GM12878 (cell line): Measurements from ENCODE around the gene PASK. TPM values are rescaled to one million over a fixed set of nuclear protein-coding genes. Genes with fewer than 3 reads are reported as not detected.

Experiments used
- ATF7 ChIP-seq: fragments of 450-650 bp; IDR thresholded peaks from 2 replicates; pipeline ENCODE4 v1.6.1; 2016; ENCODE audit warnings: low read depth, mild to moderate bottlenecking
- BHLHE40 ChIP-seq, 2 experiments: fragments of 450-650 bp in 1 of 2; IDR thresholded peaks; 2 replicates each; pipeline ENCODE4 v1.6.1; 2011 to 2017; ENCODE audit warnings: low read depth in 2 of 2, borderline replicate concordance in 1 of 2, improper control_type of control experiment in 1 of 2, low read length in 1 of 2, mild to moderate bottlenecking in 1 of 2
- CREB1 ChIP-seq: IDR thresholded peaks from 2 replicates; pipeline ENCODE4 v1.6.1; 2012; ENCODE audit warnings: low read depth, mild to moderate bottlenecking, inconsistent platforms
- EGR1 ChIP-seq, 2 experiments: IDR thresholded peaks; 1 replicate in 1 of 2; 2 replicates in 1 of 2; pipeline ENCODE4 v1.6.1; 2011 to 2012; ENCODE audit warnings: low read depth in 2 of 2, low read length in 2 of 2, borderline replicate concordance in 1 of 2, mild to moderate bottlenecking in 1 of 2, moderate library complexity in 1 of 2
- ETV6 ChIP-seq, 2 experiments: fragments of 450-650 bp in 1 of 2; IDR thresholded peaks in 1 of 2; conservative IDR thresholded peaks in 1 of 2; 2 replicates each; pipeline ENCODE4 v1.6.1; 2014; ENCODE audit warnings: antibody characterized with exemption in 1 of 2, borderline replicate concordance in 1 of 2, low read depth in 1 of 2, mild to moderate bottlenecking in 1 of 2, moderate library complexity in 1 of 2
- FOXM1 ChIP-seq: IDR thresholded peaks from 2 replicates; pipeline ENCODE4 v1.6.1; 2012; ENCODE audit warnings: low read depth, mild to moderate bottlenecking, inconsistent platforms, low read length, moderate library complexity
- HDAC6 ChIP-seq: fragments of 200-600 bp; sonication (generic); IDR thresholded peaks from one replicate; pipeline ENCODE4 v1.8.0; 2017; ENCODE audit warnings: antibody characterized with exemption; ENCODE audit not compliant: unreplicated experiment
- JUNB ChIP-seq: IDR thresholded peaks from 2 replicates; pipeline ENCODE4 v1.6.1; 2016; ENCODE audit warnings: antibody characterized with exemption, mild to moderate bottlenecking
- KAT2A ChIP-seq: conservative IDR thresholded peaks from 2 replicates; pipeline ENCODE4 v1.6.1; 2011; ENCODE audit warnings: low read depth, low read length; ENCODE audit not compliant: control insufficient read depth
- LARP7 ChIP-seq: fragments of 450-650 bp; IDR thresholded peaks from 2 replicates; pipeline ENCODE4 v1.6.1; 2017; ENCODE audit warnings: mild to moderate bottlenecking
- NR2F1 ChIP-seq: fragments of 450-650 bp; conservative IDR thresholded peaks from 2 replicates; pipeline ENCODE4 v1.6.1; 2017; ENCODE audit warnings: mild to moderate bottlenecking
- NRF1 ChIP-seq: conservative IDR thresholded peaks from 2 replicates; pipeline ENCODE4 v1.6.1; 2011; ENCODE audit warnings: mild to moderate bottlenecking, low read depth, low read length, improper control_type of control experiment
- RAD21 ChIP-seq: IDR thresholded peaks from 2 replicates; pipeline ENCODE4 v1.6.1; 2011; ENCODE audit warnings: mild to moderate bottlenecking, low read depth, low read length, moderate library complexity; ENCODE audit not compliant: insufficient read depth
- SRF ChIP-seq, 2 experiments: IDR thresholded peaks; 2 replicates each; pipeline ENCODE4 v1.6.1; 2011; ENCODE audit warnings: low read depth in 2 of 2, low read length in 2 of 2, mild to moderate bottlenecking in 1 of 2, moderate library complexity in 1 of 2
- SUZ12 ChIP-seq: fragments of 200-600 bp; sonication (generic); IDR thresholded peaks from one replicate; pipeline ENCODE4 v1.6.1; 2018; ENCODE audit warnings: antibody characterized with exemption, mild to moderate bottlenecking; ENCODE audit not compliant: unreplicated experiment
- TARDBP ChIP-seq: IDR thresholded peaks from 2 replicates; pipeline ENCODE4 v1.6.1; 2016; ENCODE audit warnings: borderline replicate concordance
- YBX1 ChIP-seq: fragments of 450-650 bp; IDR thresholded peaks from 2 replicates; pipeline ENCODE4 v1.6.1; 2016; ENCODE audit warnings: antibody characterized with exemption
- ZNF207 ChIP-seq: fragments of 450-650 bp; IDR thresholded peaks from 2 replicates; pipeline ENCODE4 v1.6.1; 2014; ENCODE audit warnings: antibody characterized with exemption, mild to moderate bottlenecking, borderline replicate concordance
- polyA plus RNA-seq, 11 experiments: library from polyadenylated mRNA; depleted of rRNA in 4 of 11; unstranded in 6 of 11; stranded (reverse) in 5 of 11; fragments of >200 nt; fragmentation: Nextera tagmentation in 4 of 11; fragmentation: Illumina TruSeq in 1 of 11; extraction: Ambion mirVana in 4 of 11; extraction: Trizol in 1 of 11; gene quantifications; 1 replicate in 1 of 11; 2 replicates in 10 of 11; pipeline versions ENCODE4 v1.2.1 to v1.2.3, GENCODE V29; 2011 to 2016; ENCODE audit warnings: inconsistent platforms in 2 of 11, missing spikeins in 2 of 11, low read depth in 1 of 11
- total RNA-seq, 4 experiments: library from RNA; depleted of rRNA in 3 of 4; stranded (reverse); fragments of >200 nt in 3 of 4; fragmentation: Illumina TruSeq in 1 of 4; extraction: Trizol in 1 of 4; gene quantifications; 2 replicates each; pipeline versions ENCODE4 v1.2.1 to v1.2.3, GENCODE V29; 2013 to 2021
- TF ChIP-seq, protein P1 (sequence below): IDR thresholded peaks from 2 replicates; pipeline ENCODE4 v1.6.1; 2012; ENCODE audit warnings: low read length, inconsistent platforms
- TF ChIP-seq, protein P2 (sequence below): IDR thresholded peaks from 2 replicates; pipeline ENCODE4 v1.6.1; 2012; ENCODE audit warnings: mild to moderate bottlenecking, low read depth, low read length
- TF ChIP-seq, protein P3 (sequence below): fragments of 450-650 bp; IDR thresholded peaks from 2 replicates; pipeline ENCODE4 v1.6.1; 2017; ENCODE audit warnings: mild to moderate bottlenecking, low read depth, inconsistent platforms; ENCODE audit not compliant: poor library complexity, severe bottlenecking
- TF ChIP-seq, protein P4 (sequence below): fragments of 450-650 bp; IDR thresholded peaks from 2 replicates; pipeline ENCODE4 v1.6.1; 2018; ENCODE audit warnings: borderline replicate concordance, mild to moderate bottlenecking; ENCODE audit not compliant: partially characterized antibody

The PASK gene
- total and polyA plus RNA-seq, 10 of the 15 experiments (the other 5 are each of a cell fraction or from before 2014, with no cell fraction given): 9.6 to 62.2 (median 28.5) TPM

DNA sequence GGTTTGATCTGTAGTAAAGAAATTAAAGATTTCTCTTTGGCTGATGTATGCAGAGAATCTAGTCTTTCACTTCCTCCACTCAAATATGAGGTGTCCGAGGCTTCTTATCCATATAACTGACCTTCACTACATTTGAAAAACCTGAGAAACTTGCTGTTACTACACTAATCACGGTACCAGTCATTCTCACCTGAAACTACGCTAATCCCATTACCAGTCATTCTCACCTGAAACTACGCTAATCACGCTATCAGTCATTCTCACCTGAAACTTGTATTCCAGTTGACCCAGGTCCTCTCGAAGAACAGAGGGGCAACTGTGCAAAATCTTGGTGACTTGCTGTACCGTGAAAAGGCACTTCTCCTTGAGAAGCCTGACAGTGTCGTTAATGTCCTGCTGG, 52.3 kb downstream of the PASK start (continued):
- peak; percentile 58 to 65; a peak in 3 of 4 replicates for TF ChIP-seq BHLHE40 (IDR thresholded peaks at IDR 0.05; ENCODE audit: borderline replicate concordance in 1 of 2, low read depth in 2 of 2, low read length in 1 of 2)
- TF ChIP-seq ETV6 (conservative IDR thresholded peaks at IDR 0.05 in 1 of 2, IDR thresholded peaks at IDR 0.05 in 1 of 2; ENCODE audit: borderline replicate concordance in 1 of 2, low read depth in 1 of 2): peak in 1 of 2 experiments; percentile 74; a peak in 1 of 4 replicates
- no peak for TF ChIP-seq SUZ12
- no peak for TF ChIP-seq SRF (IDR thresholded peaks at IDR 0.05; ENCODE audit: low read depth in 2 of 2, low read length in 2 of 2)
- peak; percentile 80 for TF ChIP-seq NR2F1
- TF ChIP-seq NRF1: no peak
- no peak for TF ChIP-seq HDAC6
- TF ChIP-seq FOXM1: peak; percentile 95; the same call in 1 of the 2 replicates
- no peak for TF ChIP-seq YBX1
- TF ChIP-seq, protein P1, sequence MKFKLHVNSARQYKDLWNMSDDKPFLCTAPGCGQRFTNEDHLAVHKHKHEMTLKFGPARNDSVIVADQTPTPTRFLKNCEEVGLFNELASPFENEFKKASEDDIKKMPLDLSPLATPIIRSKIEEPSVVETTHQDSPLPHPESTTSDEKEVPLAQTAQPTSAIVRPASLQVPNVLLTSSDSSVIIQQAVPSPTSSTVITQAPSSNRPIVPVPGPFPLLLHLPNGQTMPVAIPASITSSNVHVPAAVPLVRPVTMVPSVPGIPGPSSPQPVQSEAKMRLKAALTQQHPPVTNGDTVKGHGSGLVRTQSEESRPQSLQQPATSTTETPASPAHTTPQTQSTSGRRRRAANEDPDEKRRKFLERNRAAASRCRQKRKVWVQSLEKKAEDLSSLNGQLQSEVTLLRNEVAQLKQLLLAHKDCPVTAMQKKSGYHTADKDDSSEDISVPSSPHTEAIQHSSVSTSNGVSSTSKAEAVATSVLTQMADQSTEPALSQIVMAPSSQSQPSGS: peak; percentile 75
- peak; percentile 72 for TF ChIP-seq ATF7
- TF ChIP-seq TARDBP: no peak
- TF ChIP-seq EGR1 (IDR thresholded peaks at IDR 0.05; ENCODE audit: borderline replicate concordance in 1 of 2, low read depth in 2 of 2, low read length in 2 of 2): no peak
- TF ChIP-seq RAD21: no peak
- peak; percentile 92 for TF ChIP-seq JUNB
- TF ChIP-seq KAT2A: no peak
- TF ChIP-seq, protein P2, sequence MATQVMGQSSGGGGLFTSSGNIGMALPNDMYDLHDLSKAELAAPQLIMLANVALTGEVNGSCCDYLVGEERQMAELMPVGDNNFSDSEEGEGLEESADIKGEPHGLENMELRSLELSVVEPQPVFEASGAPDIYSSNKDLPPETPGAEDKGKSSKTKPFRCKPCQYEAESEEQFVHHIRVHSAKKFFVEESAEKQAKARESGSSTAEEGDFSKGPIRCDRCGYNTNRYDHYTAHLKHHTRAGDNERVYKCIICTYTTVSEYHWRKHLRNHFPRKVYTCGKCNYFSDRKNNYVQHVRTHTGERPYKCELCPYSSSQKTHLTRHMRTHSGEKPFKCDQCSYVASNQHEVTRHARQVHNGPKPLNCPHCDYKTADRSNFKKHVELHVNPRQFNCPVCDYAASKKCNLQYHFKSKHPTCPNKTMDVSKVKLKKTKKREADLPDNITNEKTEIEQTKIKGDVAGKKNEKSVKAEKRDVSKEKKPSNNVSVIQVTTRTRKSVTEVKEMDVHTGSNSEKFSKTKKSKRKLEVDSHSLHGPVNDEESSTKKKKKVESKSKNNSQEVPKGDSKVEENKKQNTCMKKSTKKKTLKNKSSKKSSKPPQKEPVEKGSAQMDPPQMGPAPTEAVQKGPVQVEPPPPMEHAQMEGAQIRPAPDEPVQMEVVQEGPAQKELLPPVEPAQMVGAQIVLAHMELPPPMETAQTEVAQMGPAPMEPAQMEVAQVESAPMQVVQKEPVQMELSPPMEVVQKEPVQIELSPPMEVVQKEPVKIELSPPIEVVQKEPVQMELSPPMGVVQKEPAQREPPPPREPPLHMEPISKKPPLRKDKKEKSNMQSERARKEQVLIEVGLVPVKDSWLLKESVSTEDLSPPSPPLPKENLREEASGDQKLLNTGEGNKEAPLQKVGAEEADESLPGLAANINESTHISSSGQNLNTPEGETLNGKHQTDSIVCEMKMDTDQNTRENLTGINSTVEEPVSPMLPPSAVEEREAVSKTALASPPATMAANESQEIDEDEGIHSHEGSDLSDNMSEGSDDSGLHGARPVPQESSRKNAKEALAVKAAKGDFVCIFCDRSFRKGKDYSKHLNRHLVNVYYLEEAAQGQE: no peak
- TF ChIP-seq, protein P3, sequence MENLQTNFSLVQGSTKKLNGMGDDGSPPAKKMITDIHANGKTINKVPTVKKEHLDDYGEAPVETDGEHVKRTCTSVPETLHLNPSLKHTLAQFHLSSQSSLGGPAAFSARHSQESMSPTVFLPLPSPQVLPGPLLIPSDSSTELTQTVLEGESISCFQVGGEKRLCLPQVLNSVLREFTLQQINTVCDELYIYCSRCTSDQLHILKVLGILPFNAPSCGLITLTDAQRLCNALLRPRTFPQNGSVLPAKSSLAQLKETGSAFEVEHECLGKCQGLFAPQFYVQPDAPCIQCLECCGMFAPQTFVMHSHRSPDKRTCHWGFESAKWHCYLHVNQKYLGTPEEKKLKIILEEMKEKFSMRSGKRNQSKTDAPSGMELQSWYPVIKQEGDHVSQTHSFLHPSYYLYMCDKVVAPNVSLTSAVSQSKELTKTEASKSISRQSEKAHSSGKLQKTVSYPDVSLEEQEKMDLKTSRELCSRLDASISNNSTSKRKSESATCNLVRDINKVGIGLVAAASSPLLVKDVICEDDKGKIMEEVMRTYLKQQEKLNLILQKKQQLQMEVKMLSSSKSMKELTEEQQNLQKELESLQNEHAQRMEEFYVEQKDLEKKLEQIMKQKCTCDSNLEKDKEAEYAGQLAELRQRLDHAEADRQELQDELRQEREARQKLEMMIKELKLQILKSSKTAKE: peak; percentile 83
- 0 out of 2 replicates have a peak, but pooled peaks have one; percentile 41 for TF ChIP-seq CREB1
- TF ChIP-seq ZNF207: no peak
- TF ChIP-seq LARP7: no peak
- TF ChIP-seq, protein P4, sequence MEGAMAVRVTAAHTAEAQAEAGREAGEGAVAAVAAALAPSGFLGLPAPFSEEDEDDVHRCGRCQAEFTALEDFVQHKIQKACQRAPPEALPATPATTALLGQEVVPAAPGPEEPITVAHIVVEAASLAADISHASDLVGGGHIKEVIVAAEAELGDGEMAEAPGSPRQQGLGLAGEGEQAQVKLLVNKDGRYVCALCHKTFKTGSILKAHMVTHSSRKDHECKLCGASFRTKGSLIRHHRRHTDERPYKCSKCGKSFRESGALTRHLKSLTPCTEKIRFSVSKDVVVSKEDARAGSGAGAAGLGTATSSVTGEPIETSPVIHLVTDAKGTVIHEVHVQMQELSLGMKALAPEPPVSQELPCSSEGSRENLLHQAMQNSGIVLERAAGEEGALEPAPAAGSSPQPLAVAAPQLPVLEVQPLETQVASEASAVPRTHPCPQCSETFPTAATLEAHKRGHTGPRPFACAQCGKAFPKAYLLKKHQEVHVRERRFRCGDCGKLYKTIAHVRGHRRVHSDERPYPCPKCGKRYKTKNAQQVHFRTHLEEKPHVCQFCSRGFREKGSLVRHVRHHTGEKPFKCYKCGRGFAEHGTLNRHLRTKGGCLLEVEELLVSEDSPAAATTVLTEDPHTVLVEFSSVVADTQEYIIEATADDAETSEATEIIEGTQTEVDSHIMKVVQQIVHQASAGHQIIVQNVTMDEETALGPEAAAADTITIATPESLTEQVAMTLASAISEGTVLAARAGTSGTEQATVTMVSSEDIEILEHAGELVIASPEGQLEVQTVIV: no peak
